Upper lobe of right lung (tissue), 1 donor: Measurements from ENCODE around the gene SCYL2. TPM values are rescaled to one million over a fixed set of nuclear protein-coding genes. Genes with fewer than 3 reads are reported as not detected.

Experiments
- ATAC-seq: fragments of 200-7000 bp; cut with Tn5 transposase; one replicate; pipeline ENCODE4 v1.9.1; 2020; ENCODE audit warnings: mild to moderate bottlenecking, moderate library complexity
- DNase-seq: peaks from one replicate; pipeline ENCODE4 v3.0.0-alpha.2; 2020
- H3K27ac ChIP-seq: fragments of 200-600 bp; one replicate; pipeline ENCODE4 v1.8.0; 2022
- H3K27me3 ChIP-seq: fragments of 200-600 bp; one replicate; pipeline ENCODE4 v1.8.0; 2022; ENCODE audit warnings: mild to moderate bottlenecking
- H3K36me3 ChIP-seq: fragments of 200-600 bp; one replicate; pipeline ENCODE4 v1.8.0; 2022
- H3K4me1 ChIP-seq: fragments of 200-600 bp; one replicate; pipeline ENCODE4 v1.8.0; 2022
- H3K4me3 ChIP-seq: fragments of 200-600 bp; one replicate; pipeline ENCODE4 v1.8.0; 2022; ENCODE audit warnings: mild to moderate bottlenecking
- H3K9me3 ChIP-seq: fragments of 200-600 bp; one replicate; pipeline ENCODE4 v1.8.0; 2022
- CTCF ChIP-seq: fragments of 200-600 bp; IDR thresholded peaks from one replicate; pipeline ENCODE4 v1.8.0; 2022; ENCODE audit warnings: antibody characterized with exemption
- intact Hi-C: fragments of 100-400 bp; cut with DNase I; formaldehyde crosslinking; loops from one replicate; pipeline ENCODE4 v1.11.0; 2022
- total RNA-seq: library from RNA; stranded (reverse); fragmentation: NEBNext Ultra II Directional; extraction: Animal tissue kit (Norgen Biotek cat#: 25700); gene quantifications from one replicate; pipeline ENCODE4 v1.2.1, GENCODE V29; 2021
- donor health status: DM: no; HTN: yes; CAD: no; lungs with severe emphysema.

Gene SCYL2
- total RNA-seq, 1 donor from 2014 or later = 40.8 TPM

GRCh38 chr12:100346660-100347059, 79.7 kb downstream of the SCYL2 start:
- DNase-seq (no peak), ATAC-seq (no peak)
- intact Hi-C loops = no loop called here
- Histone ChIP-seq H3K27me3 (no peaks in the 10 kb centered on the region), H3K4me1 (no peaks in the 10 kb centered on the region), H3K27ac (no peak overlapping the region), H3K4me3 (no peak overlapping the region), H3K36me3 (peaks cover 6% of the 10 kb centered on the region), H3K9me3 (no peaks in the 10 kb centered on the region)
- no peak for TF ChIP-seq CTCF

- TF ChIP-seq CTCF = peak; percentile 33
- ATAC-seq = no peak
Measured at GRCh38 chr12:100348657-100349454, 81.9 kb downstream of the SCYL2 start.

GRCh38 chr12:100356644-100357223, 89.8 kb downstream of the SCYL2 start, which contains the start of gene SLC17A8:
Gene SLC17A8, plus strand, starts transcription at chr12:100357074. Its CDS starts 318 bp downstream, at chr12:100357392.
- ATAC-seq (peak; percentile 55), DNase-seq (no peak)
- no peaks in the 10 kb centered on the region for H3K9me3 ChIP-seq
- no peaks in the 10 kb centered on the region for H3K36me3 ChIP-seq
- intact Hi-C loops = no loop called here
- peaks cover 8% of the 10 kb centered on the region for H3K27me3 ChIP-seq
- TF ChIP-seq CTCF = no peak
- H3K27ac ChIP-seq = no peak within 1 kb of the TSS
- no peaks in the 10 kb centered on the region for H3K4me1 ChIP-seq
- no peak within 1 kb of the TSS for H3K4me3 ChIP-seq

More at GRCh38 chr12:100348657-100349454, 81.9 kb downstream of the SCYL2 start:
- H3K27ac ChIP-seq = no peak overlapping the region
- H3K27me3 ChIP-seq = no peaks in the 10 kb centered on the region
- intact Hi-C loops = no loop called here
- H3K4me1 ChIP-seq = no peaks in the 10 kb centered on the region
- H3K36me3 ChIP-seq = no peaks in the 10 kb centered on the region
- DNase-seq = no peak
- no peaks in the 10 kb centered on the region for H3K9me3 ChIP-seq
- no peak overlapping the region for H3K4me3 ChIP-seq

- DNase-seq = no peak
- H3K27me3 ChIP-seq = peaks cover 8% of the 10 kb centered on the region
- no peak for TF ChIP-seq CTCF
- H3K4me1 ChIP-seq = no peaks in the 10 kb centered on the region
- no peaks in the 10 kb centered on the region for H3K9me3 ChIP-seq
- no peak overlapping the region for H3K4me3 ChIP-seq
- no peak for ATAC-seq
- H3K27ac ChIP-seq = no peak overlapping the region
- no peaks in the 10 kb centered on the region for H3K36me3 ChIP-seq
- intact Hi-C loops = no loop called here
Measured at GRCh38 chr12:100359248-100359647, 92.3 kb downstream of the SCYL2 start.

- Histone ChIP-seq H3K9me3 (no peaks in the 10 kb centered on the region), H3K36me3 (no peaks in the 10 kb centered on the region), H3K4me1 (no peaks in the 10 kb centered on the region), H3K4me3 (no peak overlapping the region), H3K27me3 (peaks cover 8% of the 10 kb centered on the region), H3K27ac (no peak overlapping the region)
- peak; percentile 30 for ATAC-seq
- no peak for DNase-seq
- no peak for TF ChIP-seq CTCF
- intact Hi-C loops = no loop called here
Measured at GRCh38 chr12:100359822-100360221, 92.8 kb downstream of the SCYL2 start.
